Dedifferentiated amniotic fluid mesenchymal stem cell (primary cell): ENCODE data around the gene RTKN.
"Not testable (repeated sequence)": the region's sequence is repeated elsewhere in the genome, so short reads cannot be mapped to it uniquely, and the experiment has no call there.

Source experiments
- DNase-seq: peaks from one replicate; pipeline ENCODE4 v3.0.0-alpha.2; 2016; ENCODE audit errors: extremely low spot score

Gene RTKN, protein sequence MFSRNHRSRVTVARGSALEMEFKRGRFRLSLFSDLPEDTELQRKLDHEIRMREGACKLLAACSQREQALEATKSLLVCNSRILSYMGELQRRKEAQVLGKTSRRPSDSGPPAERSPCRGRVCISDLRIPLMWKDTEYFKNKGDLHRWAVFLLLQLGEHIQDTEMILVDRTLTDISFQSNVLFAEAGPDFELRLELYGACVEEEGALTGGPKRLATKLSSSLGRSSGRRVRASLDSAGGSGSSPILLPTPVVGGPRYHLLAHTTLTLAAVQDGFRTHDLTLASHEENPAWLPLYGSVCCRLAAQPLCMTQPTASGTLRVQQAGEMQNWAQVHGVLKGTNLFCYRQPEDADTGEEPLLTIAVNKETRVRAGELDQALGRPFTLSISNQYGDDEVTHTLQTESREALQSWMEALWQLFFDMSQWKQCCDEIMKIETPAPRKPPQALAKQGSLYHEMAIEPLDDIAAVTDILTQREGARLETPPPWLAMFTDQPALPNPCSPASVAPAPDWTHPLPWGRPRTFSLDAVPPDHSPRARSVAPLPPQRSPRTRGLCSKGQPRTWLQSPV

DNA sequence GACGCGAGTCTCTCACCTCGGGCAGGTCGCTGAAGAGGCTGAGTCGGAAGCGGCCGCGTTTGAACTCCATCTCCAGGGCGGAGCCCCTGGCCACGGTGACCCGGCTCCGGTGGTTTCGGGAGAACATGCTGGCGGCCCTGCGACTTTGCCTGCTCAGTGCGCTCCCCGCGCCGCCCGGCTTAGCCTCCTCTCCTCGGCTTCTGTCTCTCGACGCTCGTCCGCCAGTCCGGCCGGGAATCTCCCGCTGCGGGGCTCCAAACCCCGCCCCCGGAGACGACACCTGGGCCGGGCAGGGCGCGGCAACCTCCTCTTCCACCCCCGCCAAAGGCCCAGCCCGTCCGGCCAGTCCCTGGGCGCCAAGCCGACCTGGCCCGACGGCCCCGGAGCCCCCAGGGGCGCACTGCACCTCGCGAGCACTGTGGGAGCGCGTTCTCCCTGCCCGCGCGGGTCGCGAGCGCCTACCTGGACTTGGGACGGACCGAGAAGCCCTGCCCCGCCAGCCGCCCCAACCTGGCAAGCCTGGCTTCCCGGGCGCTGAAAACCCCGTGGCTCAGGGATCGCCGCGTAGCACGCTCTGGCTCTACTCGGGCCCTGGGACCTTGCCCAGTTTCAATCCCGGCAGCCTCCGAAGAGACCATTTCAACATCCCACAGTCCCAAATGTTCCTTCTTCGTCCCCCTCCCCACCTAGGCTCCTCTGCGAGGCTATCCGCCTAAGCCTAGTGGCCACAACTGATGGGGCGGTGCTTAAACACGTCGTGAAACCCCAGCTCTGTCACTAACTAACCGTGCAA, at the start of gene RTKN:
TSS of gene RTKN (minus strand) at position 248 of the 793 bp plus-strand sequence. CDS start at position 127, 121 bp downstream.
- no peak for DNase-seq

DNA sequence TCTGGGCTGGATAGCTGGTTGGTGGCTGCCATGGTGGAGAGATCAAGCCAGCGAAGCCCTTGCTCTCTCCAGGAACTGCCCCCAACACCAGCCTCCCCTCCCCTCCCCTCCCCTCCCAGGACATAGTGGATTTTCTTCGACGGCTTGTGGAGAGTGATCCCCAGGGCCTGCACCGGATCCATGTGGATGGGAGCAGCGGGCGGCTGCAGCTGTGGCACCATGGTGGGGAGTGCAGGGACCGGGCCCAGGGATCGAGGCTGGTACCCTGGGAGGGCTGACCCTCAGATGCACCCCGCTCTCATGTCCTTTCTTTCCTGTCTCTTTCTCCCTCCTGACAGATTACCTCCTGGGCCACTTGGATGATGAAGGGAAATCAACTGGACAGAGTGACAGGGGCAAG, 48.2 kb upstream of the RTKN start:
- no peak for DNase-seq

DNA sequence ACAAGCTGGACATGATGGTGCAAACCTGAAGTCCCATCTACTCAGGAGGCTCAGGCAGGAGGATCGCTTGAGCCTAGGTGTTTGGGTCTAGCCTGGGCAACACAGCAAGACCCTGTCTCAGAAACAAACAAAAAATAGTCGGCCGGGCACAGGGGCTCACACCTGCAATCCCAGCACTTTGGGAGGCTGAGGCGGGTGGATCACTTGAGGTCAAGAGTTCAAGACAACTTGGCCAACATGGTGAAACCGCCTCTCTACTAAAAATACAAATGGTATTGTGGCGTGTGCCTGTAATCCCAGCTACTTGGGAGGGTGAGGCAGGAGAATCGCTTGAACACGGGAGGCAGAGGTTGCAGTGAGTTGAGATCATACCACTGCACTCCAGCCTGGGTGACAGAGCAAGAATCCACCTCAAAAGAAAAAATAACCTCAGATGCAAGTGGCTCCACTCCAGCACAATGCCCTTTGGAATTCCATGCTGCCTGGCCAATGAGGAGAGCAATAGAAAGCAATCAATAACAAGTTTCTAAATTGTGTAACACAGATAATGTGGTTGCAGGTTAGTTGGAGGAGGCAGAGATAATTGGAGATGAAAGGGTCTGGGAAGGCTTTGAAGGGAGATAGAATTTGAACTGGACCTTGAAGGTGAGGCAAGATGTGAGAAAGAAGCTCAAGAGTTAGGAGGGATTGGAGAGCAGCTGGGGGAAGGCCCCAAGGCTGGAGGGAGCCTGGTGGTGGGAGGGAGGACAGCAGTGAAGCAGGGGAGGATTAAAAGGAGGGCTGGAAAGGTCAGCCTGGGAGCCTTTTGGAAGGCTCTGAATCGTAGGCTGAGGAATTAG, 47.1 kb upstream of the RTKN start:
- DNase-seq: no peak

DNA sequence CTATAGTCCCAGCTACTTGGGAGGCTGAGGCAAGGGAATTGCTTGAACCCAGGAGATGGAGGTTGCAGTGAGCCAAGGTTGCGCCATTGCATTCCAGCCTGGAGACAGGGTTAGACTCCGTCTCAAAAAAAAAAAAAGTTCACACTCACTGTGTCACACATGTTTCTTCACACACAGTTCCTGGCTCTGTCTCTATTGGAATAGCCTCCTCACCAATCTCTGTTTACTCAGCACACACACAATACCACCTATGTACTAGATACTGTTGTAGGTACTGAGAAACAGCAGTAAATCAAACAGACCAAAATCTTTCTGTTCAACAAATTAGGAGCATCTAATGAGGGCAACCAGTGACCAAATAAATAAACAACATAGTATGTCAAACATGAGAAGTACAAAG, 44.4 kb upstream of the RTKN start:
- no peak for DNase-seq

DNA sequence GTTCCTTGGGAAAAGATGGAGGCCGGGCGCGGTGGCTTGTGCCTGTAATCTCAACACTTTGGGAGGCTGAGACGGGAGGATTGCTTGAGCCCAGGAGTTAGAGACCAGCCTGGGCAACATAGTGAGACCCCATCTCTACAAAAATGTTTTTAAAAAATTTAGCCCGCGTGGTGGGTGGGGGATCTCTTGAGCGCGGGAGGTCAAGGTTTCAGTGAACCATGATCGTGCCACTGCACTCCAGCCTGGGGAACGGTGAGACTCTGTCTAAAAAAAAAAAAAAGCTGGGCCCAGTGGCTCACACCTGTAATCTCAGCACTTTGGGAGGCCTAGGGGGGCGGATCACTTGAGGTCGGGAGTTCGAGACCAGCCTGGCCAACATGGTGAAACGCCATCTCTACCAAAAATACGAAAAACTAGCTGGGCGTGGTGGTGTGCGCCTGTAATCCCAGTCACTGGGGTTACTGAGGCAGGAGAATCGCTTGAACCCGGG, 42.0 kb upstream of the RTKN start:
- not testable (repeated sequence) for DNase-seq

DNA sequence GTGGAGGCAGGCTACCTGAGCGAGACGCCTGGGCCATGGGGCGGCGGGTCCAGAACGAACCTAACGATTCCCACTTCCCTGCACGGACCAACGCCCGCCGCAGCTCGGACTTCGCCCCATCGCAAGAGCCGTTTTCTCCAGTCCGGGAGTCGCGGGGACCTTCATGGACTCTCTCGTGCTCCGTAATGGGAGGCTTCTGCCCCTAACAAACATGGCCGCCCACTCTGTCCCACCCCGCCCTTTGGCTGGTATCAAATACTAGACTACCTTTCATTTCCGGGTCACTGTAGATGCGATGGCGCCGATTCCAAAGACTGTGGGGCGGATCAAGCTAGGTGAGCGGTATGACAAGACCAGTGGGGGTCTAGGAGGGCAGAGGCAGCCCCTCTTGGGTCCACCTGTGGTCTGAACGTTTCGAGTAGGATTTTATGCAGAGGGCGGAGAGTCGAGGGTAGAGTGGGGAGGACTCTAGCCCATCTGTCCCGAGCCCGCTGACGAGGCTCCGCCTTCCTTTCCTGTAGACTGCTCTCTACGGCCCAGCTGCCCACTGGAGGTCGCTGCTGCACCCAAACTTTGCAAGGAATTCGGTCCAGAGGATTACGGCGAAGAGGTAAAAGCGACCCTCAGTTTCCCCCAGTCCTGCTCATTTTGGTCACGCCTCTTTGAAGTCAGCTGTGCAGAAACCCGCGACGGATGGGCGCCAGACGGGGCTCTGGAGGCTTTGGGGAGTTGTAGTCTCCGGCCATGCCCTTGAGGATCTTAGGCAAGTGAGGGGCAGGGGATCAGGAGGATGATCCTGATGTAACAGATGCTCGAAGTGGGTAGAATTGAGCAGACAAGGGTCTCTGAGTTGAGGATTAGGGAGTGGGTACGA, 41.3 kb upstream of the RTKN start, which contains the start of the genes CCDC142 and TTC31:
TSS of gene CCDC142 (minus strand) at position 198 of the 874 bp plus-strand sequence. CDS start at position 37, 161 bp downstream.
TSS of gene TTC31 (plus strand) at position 281 of the 874 bp plus-strand sequence. CDS start at position 296, 15 bp downstream.
- peak; percentile 91 for DNase-seq

DNA sequence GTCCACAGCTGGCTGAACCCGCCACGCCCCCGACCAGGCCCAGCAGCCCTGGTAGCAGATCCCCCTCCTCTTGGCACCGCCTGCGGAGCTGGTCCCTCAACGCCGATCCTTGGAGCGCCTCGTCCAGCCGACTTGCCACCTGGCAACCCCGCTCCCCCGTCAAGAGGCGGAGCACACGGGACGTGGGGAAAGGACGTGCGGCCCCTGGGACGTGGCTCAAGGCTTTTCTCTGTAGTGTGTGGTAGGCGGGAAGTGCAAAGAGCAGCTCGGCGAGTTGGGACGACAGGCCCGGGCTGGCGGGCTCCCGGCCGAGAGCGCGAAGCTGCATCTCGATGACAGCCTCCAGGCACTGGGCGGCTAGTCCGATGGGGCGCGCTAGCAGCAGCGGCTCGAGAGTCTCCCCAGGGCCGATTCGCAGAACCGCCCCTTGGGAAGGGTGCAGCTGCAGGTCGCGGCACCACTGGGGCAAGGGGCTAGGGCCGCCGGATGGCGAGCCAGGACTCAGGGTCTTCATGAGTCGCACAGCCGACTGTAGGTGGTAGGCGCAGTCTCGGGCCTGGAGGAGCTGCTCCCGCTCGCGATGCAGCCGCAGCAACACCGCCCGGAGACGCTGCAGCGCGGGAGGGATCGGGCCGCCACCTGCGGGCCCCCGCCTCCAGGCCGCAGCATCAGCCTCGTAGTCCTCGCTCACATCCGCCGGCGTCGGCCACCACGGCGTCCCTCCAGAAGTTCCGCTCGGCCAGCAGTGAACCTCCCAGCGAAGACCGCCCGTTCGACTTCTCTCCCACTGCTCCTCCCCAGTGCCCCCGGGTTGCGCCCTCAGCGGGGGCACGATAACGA, 40.4 kb upstream of the RTKN start:
- DNase-seq: no peak

DNA sequence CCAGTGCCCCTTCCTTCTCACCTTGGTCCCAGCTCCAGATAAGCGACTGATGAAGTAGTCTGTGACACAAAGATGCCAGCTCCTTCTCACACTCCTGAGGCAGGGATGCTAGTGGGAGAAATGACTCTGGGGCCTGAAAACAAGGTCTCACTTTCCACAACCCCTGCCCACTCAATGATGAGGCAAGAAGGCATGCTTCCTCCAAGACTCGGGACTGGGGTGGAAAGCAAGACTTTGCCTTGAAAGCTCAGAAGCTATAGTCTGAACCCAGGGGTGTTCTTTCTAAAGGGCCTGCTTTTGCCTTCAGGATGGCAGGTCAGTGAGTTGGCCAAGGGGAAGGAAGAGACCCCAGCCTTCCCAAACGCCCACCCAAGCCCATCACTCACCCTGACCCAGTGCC, 39.7 kb upstream of the RTKN start:
- no peak for DNase-seq

DNA sequence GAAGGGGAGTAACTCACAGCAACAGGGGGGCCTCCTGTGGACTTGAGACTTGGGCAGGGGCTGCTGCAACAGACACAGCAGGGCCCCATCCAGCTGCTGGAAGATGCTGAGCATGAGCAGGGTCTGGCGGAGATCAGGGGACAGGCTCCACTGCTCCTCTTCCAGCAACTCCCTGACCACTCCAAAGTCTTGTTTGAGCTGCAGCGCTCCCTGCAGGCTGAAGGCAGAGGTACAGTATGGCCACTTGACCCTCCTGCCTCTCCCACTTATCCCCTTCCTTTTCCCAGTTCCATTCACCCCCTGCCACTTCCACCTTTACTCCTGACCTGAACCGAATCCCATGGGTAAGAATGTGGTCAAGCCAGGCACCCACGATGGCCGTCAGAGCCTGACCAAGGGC, 33.2 kb upstream of the RTKN start:
- DNase-seq: no peak

DNA sequence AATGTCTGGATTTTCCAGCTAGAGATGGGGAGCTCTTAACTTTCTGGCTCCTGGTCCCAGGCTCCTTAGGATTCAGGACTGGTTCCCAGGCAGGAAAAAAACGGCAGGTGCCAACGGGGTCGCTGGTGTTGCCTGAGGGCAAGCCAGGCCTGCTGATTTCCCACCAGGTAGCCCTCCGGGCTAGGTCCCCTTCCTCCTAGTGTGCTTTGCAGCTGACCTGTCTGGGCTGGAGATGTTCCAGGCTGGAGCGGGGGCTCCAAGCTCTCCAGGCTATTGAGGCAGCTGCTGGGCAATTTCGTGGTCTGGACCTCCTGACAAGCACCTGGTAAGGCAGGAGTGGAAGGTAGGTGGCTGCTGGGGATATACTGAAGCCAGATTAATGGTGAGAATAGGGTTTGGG, 32.7 kb upstream of the RTKN start:
- no peak for DNase-seq

DNA sequence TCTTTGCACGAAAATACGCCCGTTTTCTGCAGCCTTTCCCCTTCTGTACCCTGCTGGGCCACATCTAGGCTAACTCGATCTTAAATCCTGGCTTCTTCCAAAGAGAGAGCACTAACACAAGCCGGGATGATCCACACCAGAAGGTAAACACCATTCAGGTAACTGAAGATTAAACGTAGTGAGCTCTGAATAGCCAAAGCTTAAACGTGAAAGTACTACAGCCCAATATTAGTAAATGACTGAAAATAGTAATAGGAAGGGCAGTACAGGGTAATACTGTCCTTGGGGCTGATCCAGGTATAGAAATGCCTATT, 31.2 kb upstream of the RTKN start:
- no peak for DNase-seq

DNA sequence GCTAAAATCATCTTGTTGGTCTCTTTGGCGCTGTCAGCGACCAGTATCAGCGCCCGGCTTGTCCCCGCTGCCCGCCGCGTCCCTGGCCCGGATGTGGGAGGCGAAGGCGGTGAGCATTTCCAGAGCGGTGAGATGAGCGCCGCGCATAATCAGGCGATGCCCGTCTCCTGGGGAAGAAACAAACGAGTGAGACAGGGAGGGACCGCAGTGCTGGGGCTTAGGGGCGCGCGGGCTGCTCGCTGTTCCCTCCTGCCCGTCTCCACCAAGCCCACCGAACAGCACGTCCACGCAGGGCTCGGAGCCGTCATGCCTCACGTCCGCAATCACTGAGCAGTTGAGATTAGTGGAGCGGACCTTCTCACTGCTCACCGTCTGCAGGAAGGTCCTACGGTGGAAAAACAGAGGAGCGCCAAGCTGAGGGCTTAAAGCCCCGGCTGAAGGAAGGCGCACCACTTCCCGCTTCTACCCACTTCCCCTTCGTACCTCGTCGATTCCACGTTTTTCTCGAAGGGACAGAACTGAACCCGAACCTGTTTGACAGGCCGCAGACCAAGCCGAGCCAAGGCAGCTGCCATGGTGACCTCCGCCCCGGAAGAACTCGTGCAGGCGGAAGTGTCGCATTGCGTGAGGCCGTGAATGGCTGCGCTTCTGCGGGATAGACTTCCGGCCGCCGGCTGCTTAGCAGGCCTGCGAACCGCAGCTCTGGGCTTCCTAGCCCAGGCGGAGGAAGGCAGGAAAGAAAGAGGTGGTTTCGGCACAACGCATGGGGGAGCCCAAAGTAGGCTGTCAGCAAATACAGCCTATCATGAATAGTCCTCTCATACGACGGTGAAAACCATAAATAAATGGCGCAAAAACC, 30.6 kb upstream of the RTKN start, which contains the start of gene MRPL53:
TSS of gene MRPL53 (minus strand) at position 595 of the 859 bp plus-strand sequence. CDS start at position 575, 20 bp downstream.
- DNase-seq: peak; percentile 91

DNA sequence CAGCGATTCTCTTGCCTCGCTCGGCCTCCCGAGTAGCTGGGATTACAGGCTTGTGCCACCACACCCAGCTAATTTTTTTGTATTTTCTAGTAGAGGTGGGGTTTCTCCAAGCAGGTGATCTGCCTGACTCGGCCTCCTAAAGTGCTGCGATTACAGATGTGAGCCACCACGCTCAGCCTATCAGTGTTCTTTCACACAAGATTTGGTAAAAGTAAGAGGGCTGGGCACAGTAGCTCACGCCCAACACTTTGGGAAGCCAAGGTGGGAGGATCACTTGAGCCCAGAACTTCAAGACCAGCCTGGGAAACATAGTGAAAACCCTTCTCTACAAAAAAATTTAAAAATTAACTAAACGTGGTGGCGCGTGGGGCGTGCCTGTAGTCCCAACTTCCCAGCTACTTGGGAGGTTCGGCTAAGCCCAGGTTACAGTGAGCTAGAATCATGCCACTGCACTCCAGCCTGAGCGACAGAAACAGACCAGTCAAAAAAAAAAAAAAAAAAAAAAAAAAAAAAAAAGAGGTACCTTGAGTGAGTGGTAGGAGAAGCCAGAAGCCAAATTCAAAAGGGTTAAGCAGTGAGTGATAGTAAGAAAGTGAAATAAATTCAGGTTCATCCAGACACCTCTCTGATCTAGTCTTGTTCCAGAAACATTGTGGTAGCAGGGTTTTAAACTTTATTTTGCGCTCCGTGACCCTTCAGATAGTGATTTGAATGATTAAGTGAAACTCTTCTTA, 29.8 kb upstream of the RTKN start:
- no peak for DNase-seq

DNA sequence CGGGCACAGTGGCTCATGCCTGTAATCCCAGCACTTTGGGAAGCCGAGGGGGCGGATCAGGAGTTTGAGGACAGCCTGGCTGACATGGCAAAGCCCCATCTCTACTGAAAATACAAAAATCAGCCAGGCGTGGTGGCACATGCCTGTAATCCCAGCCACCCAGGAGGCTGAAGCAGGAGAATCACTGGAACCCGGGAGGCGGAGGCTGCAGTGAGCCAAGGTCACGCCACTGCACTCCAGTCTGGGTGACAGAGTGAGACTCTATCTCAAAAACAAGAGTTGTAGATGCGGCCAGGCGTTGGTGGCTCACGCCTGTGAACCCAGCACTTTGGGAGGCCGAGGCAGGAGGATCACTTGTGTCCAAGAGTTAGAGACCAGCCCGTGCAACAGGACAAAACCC, 29.0 kb upstream of the RTKN start:
- DNase-seq: not testable (repeated sequence)

DNA sequence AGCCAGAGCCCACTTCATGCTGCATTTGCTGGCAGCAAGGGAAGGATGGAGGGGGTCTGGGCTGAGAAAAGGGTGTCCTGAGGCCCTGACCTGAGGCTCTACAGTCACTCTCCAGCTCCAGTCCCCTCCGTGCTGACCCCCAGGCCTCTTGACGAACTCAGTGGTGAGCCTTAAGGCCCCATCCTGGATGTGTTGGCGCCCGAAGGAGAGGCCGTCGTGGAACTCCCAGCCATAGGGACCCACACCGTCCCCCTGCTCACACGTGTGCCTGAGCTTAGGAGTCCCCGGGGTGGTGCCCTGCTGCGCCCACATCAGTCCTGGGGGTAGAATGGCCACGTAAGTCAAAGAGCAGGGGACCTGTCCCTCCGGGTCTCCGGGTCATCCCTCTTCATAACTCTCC, 22.7 kb upstream of the RTKN start:
- DNase-seq: no peak

DNA sequence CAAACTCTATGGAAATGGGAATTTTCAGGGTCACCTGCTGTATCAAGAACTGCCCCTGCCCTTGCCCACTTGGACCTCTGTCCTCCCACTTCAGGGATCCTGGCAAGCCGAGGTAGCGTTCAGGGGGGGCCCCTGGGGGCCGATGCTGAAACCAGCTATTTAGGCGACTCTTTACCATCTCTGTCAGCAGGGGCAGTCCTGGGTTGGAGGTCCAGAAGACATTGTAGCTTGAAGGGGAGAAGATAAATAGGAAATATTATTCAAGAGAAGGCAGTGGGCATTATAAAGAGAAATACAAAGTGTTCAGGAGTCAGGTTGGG, 21.0 kb upstream of the RTKN start:
- no peak for DNase-seq

DNA sequence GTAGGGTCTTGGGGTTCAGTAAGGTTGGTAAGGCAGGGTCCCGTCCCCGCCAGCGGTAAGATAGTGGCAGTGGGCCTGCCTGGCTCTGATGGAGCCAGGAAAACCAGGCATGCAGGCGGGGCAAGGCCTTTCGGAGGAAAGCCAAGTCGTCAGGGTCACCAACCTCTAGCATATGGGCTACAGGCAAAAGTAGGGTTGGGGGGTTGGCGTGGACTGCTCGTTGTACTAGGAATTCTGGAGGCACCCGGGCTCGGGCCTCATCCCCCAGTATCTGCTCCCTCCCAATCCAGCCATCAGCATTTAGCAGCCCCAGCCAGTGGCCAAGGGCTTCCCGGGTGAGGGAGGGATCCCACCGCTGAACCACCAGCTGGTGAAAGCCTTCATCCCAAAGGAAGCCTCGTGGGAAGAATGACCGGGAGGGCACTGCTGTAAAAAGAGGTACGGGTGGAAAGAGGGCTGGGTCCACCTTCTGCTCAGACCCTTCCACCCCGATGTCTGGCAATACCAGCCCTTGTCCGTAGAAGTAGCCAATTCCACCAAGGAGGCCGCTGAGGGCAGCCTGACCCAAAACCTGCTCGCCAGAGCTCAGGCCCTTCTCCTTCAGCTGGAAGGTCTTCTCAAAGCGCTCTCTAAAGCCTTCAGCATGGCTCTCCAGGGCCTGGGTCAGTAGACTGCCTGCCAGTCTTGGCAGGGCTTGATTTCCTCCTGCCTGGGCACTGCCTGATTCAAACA, 20.5 kb upstream of the RTKN start:
- DNase-seq: no peak
